ENCODE measurements around the gene METTL3.

The METTL3 gene

DNA sequence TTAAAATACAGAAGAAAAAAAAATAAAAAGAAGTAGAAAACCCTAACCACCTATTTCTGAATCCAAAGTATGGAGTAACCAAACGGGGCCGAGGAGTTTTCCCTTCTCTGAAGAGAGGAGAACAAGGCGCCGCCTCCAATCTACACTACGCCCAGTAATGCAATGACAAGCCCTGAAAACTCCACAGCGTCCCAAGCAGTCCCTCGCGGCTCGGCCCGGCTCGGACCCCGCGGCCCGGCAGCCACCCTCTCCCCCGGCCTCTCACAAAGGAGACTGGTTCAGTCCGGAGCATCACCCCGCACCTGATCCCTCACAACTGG lies 55.6 kb downstream of the METTL3 start:
- no peak for FAIRE-seq
- TF ChIP-seq POLR2AphosphoS5 (IDR thresholded peaks at IDR 0.05; ENCODE audit: low read depth, low read length) (no peak), SPI1 (IDR thresholded peaks at IDR 0.05; ENCODE audit: low read depth, low read length) (no peak), TAF1 (IDR thresholded peaks at IDR 0.05; ENCODE audit: low read depth, low read length) (no peak)
- DNase-seq (ENCODE audit: insufficient read length, low spot score), result no peak

- DNase-seq (ENCODE audit: insufficient read length, low spot score) (no peak), FAIRE-seq (peak; percentile 28)
Observed at GRCh38 chr14:21454843-21455544, 56.1 kb downstream of the METTL3 start.

DNA sequence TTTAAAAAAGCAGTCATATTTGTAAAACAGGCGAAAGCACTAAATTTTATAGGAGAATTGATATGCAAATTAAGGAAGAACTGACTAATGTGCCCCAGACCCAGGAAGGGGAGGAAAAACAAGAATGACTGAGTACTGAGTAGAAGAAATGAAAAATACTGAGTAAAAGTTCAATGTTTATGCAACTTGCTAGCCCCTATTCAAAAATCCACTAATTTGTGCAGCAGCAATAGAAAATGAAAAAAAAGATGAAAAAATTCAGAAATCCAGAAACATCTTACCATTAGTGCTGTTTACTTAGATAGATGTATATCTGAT lies 61.3 kb downstream of the METTL3 start:
- TF ChIP-seq PAX5 (IDR thresholded peaks at IDR 0.05; ENCODE audit: insufficient read depth, low read length, severe bottlenecking), result no peak
- TF ChIP-seq POLR2AphosphoS5 (IDR thresholded peaks at IDR 0.05; ENCODE audit: low read depth, low read length), result no peak
- TF ChIP-seq TAF1 (IDR thresholded peaks at IDR 0.05; ENCODE audit: low read depth, low read length), result no peak
- no peak for TF ChIP-seq POLR2A (IDR thresholded peaks at IDR 0.05; ENCODE audit: low read depth, low read length)
- TF ChIP-seq SPI1 (IDR thresholded peaks at IDR 0.05; ENCODE audit: low read depth, low read length), result no peak
- TF ChIP-seq POU2F2 (IDR thresholded peaks at IDR 0.05; ENCODE audit: low read depth, low read length), result no peak
- FAIRE-seq, result no peak
- no peak for DNase-seq (ENCODE audit: insufficient read length, low spot score)

More at GRCh38 chr14:21454843-21455544, 56.1 kb downstream of the METTL3 start:
- TF ChIP-seq TAF1 (IDR thresholded peaks at IDR 0.05; ENCODE audit: low read depth, low read length) (no peak), SPI1 (IDR thresholded peaks at IDR 0.05; ENCODE audit: low read depth, low read length) (no peak), POLR2AphosphoS5 (IDR thresholded peaks at IDR 0.05; ENCODE audit: low read depth, low read length) (no peak), POLR2A (IDR thresholded peaks at IDR 0.05; ENCODE audit: low read depth, low read length) (no peak)
